ENCODE data around the gene ATP1A2. TPM values are rescaled to one million over a fixed set of nuclear protein-coding genes. Genes with fewer than 3 reads are reported as not detected.
A peak's percentile ranks its signal among the peaks of the same experiment; 100 is the strongest.

ATP1A2 gene
- total RNA-seq, 1 donor from 2014 or later: 401 TPM

DNA sequence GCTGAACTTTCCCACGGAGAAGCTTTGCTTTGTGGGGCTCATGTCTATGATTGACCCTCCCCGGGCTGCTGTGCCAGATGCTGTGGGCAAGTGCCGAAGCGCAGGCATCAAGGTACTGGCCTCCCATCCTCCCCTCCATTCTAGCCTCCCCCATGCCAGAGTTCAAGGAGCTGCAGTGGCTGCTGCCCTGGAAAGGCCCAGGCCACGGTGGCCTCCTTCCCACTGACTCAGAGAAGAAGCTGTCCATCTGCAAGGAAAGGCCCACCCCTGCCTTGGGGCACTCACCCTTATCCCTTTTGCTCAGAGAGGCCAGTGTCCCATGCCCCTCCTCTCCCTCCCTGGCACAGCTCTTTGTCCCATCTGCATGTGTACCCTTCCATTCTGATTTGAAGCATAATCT lies 14.9 kb downstream of the ATP1A2 start:
- Histone ChIP-seq H3K4me1 (peaks cover 77% of the 10 kb centered on the region), H3K4me3 (no peak overlapping the region), H3K9me3 (replicated peaks) (no peaks in the 10 kb centered on the region), H3K27ac (replicated peaks) (peak overlapping the region; percentile 91), H3K36me3 (peaks cover 85% of the 10 kb centered on the region), H3K27me3 (ENCODE audit: low read depth) (no peaks in the 10 kb centered on the region)
- DNase-seq: no peak
- intact Hi-C loops (cut with micrococcal nuclease): no loop called here
- TF ChIP-seq CTCF (IDR thresholded peaks at IDR 0.05; ENCODE audit: borderline replicate concordance): no peak

GRCh38 chr1:160130939-160131338 lies 15.4 kb downstream of the ATP1A2 start:
- DNase-seq: no peak
- H3K9me3 ChIP-seq (replicated peaks): no peaks in the 10 kb centered on the region
- no peak overlapping the region for H3K4me3 ChIP-seq
- H3K27me3 ChIP-seq (ENCODE audit: low read depth): no peaks in the 10 kb centered on the region
- no peak for TF ChIP-seq CTCF (IDR thresholded peaks at IDR 0.05; ENCODE audit: borderline replicate concordance)
- peaks cover 85% of the 10 kb centered on the region for H3K36me3 ChIP-seq
- peak overlapping the region; percentile 91 for H3K27ac ChIP-seq (replicated peaks)
- peaks cover 76% of the 10 kb centered on the region for H3K4me1 ChIP-seq
- intact Hi-C loops (cut with micrococcal nuclease): no loop called here

DNA sequence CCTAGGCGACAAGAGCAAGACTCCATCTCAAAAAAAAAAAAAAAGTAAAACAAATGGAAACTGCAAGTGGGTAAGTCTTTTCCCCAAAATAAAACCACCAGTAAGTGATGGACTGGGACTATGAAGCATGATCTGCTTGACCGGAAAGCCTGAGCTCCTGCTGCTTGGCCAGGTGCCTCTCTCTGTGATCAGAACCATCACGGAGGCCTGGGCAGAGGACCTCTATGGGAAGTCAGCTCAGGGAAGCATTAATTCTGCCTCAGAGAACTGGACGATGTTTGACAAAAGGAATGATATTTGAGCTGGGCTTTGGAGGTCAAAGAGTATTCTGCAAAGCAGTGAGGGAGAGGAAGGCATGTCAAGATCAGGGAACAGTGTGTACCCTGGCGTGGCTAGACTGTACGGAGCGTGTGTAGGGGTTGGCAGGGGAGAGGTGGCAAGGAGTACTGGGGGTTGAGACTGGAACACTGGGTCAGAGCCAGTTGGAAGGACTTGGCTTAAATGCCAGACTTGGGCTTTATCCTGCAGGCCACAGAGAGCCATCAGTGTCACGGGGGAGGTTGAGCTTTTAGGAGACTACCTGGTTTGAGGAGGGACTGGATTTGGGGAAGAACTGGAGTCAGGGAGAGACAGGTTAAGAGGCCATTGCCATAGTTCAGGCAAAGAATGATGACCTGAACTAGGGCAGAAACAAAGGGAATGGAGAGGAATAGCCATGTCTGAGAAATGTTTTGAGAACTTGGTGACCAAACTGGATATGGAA lies 16.4 kb downstream of the ATP1A2 start:
- no peaks in the 10 kb centered on the region for H3K9me3 ChIP-seq (replicated peaks)
- peaks cover 85% of the 10 kb centered on the region for H3K36me3 ChIP-seq
- TF ChIP-seq CTCF (IDR thresholded peaks at IDR 0.05; ENCODE audit: borderline replicate concordance): no peak
- peak overlapping the region; percentile 91 for H3K27ac ChIP-seq (replicated peaks)
- peak; percentile 68 for DNase-seq
- intact Hi-C loops (cut with micrococcal nuclease): no loop called here
- peaks cover 78% of the 10 kb centered on the region for H3K4me1 ChIP-seq
- no peaks in the 10 kb centered on the region for H3K27me3 ChIP-seq (ENCODE audit: low read depth)
- peak overlapping the region; percentile 1 for H3K4me3 ChIP-seq

DNA sequence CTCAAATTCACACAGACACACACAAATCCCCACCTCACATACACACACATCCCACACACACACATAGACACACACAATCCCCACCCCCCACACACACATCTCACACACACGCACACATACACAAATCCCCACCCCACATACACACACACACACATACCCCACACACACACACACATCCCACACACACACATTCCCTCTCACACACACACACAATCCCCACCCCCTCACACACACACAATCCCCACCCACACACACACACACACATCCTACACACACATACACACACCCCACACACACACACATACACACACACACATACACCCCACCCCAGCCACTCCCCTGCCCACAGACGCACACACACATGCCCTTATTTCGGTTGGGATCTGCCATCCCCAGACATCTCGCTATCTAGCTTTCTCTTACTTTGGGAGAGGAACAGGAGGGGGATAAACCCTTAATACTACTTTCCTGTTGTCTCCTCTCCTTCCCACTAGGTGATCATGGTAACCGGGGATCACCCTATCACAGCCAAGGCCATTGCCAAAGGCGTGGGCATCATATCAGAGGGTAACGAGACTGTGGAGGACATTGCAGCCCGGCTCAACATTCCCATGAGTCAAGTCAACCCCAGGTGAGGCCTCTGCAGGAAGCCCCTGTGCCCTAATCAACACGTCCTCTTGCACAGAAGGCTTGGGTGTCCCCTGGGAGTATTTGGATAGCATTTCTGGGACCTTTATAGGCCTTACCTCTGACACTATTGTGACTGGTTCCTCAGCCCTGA lies 18.6 kb downstream of the ATP1A2 start:
- no peak overlapping the region for H3K4me3 ChIP-seq
- intact Hi-C loops (cut with micrococcal nuclease): no loop called here
- H3K27ac ChIP-seq (replicated peaks): peak overlapping the region; percentile 91
- H3K27me3 ChIP-seq (ENCODE audit: low read depth): no peaks in the 10 kb centered on the region
- TF ChIP-seq CTCF (IDR thresholded peaks at IDR 0.05; ENCODE audit: borderline replicate concordance): no peak
- H3K9me3 ChIP-seq (replicated peaks): no peaks in the 10 kb centered on the region
- H3K36me3 ChIP-seq: peaks cover 78% of the 10 kb centered on the region
- no peak for DNase-seq
- H3K4me1 ChIP-seq: peaks cover 62% of the 10 kb centered on the region

GRCh38 chr1:160134791-160135572 lies 19.4 kb downstream of the ATP1A2 start:
- no peaks in the 10 kb centered on the region for H3K9me3 ChIP-seq (replicated peaks)
- intact Hi-C loops (cut with micrococcal nuclease): no loop called here
- peaks cover 78% of the 10 kb centered on the region for H3K36me3 ChIP-seq
- peaks cover 54% of the 10 kb centered on the region for H3K4me1 ChIP-seq
- TF ChIP-seq CTCF (IDR thresholded peaks at IDR 0.05; ENCODE audit: borderline replicate concordance): no peak
- no peaks in the 10 kb centered on the region for H3K27me3 ChIP-seq (ENCODE audit: low read depth)
- no peak for DNase-seq
- H3K27ac ChIP-seq (replicated peaks): peak overlapping the region; percentile 91
- H3K4me3 ChIP-seq: no peak overlapping the region

Data from left ventricle myocardium inferior (tissue), 1 donor.